Activated naive CD8-positive, alpha-beta T cell treated with anti-CD3 and anti-CD28 coated beads, Interleukin-2, amount 10 ng/mL, durations not matched to agents 7 days and 5 days (primary cell): Measurements from ENCODE around the gene DHRS7B. TPM values are rescaled to one million over a fixed set of nuclear protein-coding genes. Genes with fewer than 3 reads are reported as not detected.
"Not testable (repeated sequence)": the region's sequence is repeated elsewhere in the genome, so short reads cannot be mapped to it uniquely, and the experiment has no call there.

Source experiments
- ATAC-seq: fragments of 150-1000 bp; cut with Tn5 transposase; one replicate; pipeline ENCODE4 v1.10.0; 2021; ENCODE audit warnings: low read depth, moderate library complexity
- POLR2A ChIA-PET: fragments of 350-600 bp; sonication (Branson Sonifier 250); formaldehyde crosslinking; loops from one replicate; lab custom pipeline; 2021; ENCODE audit warnings: antibody characterized with exemption; lab: Charles Lee
- DNase-seq: peaks from one replicate; pipeline ENCODE4 v3.0.0; 2021
- H3K27ac Mint-ChIP-seq: one replicate; pipeline ENCODE4 v1.8.0; 2022; ENCODE audit warnings: mild to moderate bottlenecking, mixed read lengths
- H3K27me3 Mint-ChIP-seq: one replicate; pipeline ENCODE4 v1.8.0; 2022; ENCODE audit warnings: mild to moderate bottlenecking, moderate library complexity, mixed read lengths
- H3K36me3 Mint-ChIP-seq: one replicate; pipeline ENCODE4 v1.8.0; 2021; ENCODE audit warnings: mild to moderate bottlenecking, mixed read lengths
- H3K4me1 Mint-ChIP-seq: one replicate; pipeline ENCODE4 v1.8.0; 2021; ENCODE audit warnings: mixed read lengths
- H3K4me3 Mint-ChIP-seq: one replicate; pipeline ENCODE4 v1.8.0; 2022; ENCODE audit warnings: mild to moderate bottlenecking, moderate library complexity, mixed read lengths
- H3K9me3 Mint-ChIP-seq: one replicate; pipeline ENCODE4 v1.8.0; 2021; ENCODE audit warnings: mixed read lengths
- total RNA-seq, 2 experiments: library from RNA; stranded (reverse); gene quantifications; one replicate each; pipeline ENCODE4 v1.2.3, GENCODE V29; 2021

DHRS7B gene
- 10 to 100 TPM; 12.6 to 14.2 TPM for total RNA-seq

GRCh38 chr17:21126645-21127508 is at the start of gene DHRS7B:
Gene DHRS7B (plus strand): TSS chr17:21126964. CDS start chr17:21126972, 8 bp downstream.
- ATAC-seq = peak; percentile 94
- DNase-seq = peak; percentile 97
- POLR2A ChIA-PET = interaction anchor here (0.7 to 3.6 kb wide), 5 partner anchors 27 to 161 kb away, joined by 3 to 15 read pairs (median 5); partner anchors contain the start of genes TMEM11 and USP22
- Mint-ChIP-seq H3K4me3 (peak within 1 kb of the TSS; percentile 93), H3K9me3 (no peaks in the 10 kb centered on the region), H3K4me1 (peaks cover 26% of the 10 kb centered on the region), H3K27me3 (no peaks in the 10 kb centered on the region), H3K27ac (peak within 1 kb of the TSS; percentile 90), H3K36me3 (peaks cover 3% of the 10 kb centered on the region)

DNA sequence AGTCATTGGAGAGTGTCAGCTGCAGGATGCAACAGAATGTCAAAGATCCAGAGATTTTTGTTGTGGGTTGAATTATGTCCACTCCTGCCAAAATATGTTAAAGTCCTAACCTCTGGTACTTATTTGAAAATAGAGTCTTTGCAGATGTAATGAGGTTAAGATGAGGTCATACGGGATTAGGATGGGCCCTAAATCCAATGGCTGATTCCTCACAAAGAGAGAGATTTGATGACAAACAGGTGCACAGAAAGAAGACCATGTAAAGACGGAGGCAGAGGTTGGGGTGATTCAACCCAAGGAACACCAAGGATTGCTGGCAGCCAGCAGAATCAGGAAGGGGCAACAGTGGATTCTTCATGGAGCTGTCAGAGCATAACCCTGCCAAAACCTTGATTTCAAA is 49.5 kb upstream of the DHRS7B start:
- no peaks in the 10 kb centered on the region for H3K36me3 Mint-ChIP-seq
- ATAC-seq = no peak
- POLR2A ChIA-PET = no interaction called here

GRCh38 chr17:21078016-21078780 is 48.6 kb upstream of the DHRS7B start:
- POLR2A ChIA-PET = interaction anchor here (1.6 kb wide), 1 partner anchor 35 kb away, joined by 3 read pairs; the partner anchor contains the start of gene USP22
- no peak for ATAC-seq
- H3K27me3 Mint-ChIP-seq = peaks cover 27% of the 10 kb centered on the region
- no peaks in the 10 kb centered on the region for H3K9me3 Mint-ChIP-seq
- no peak for DNase-seq
- H3K4me3 Mint-ChIP-seq = no peak overlapping the region
- no peaks in the 10 kb centered on the region for H3K4me1 Mint-ChIP-seq
- H3K27ac Mint-ChIP-seq = no peak overlapping the region
- H3K36me3 Mint-ChIP-seq = no peaks in the 10 kb centered on the region

More for the DNA sequence above, 49.5 kb upstream of the DHRS7B start:
- DNase-seq = no peak
- Mint-ChIP-seq H3K4me3 (no peak overlapping the region), H3K27ac (no peak overlapping the region), H3K27me3 (peaks cover 27% of the 10 kb centered on the region), H3K4me1 (peaks cover 1% of the 10 kb centered on the region), H3K9me3 (no peaks in the 10 kb centered on the region)

GRCh38 chr17:21079196-21079595 is 47.6 kb upstream of the DHRS7B start:
- H3K4me1 Mint-ChIP-seq = no peaks in the 10 kb centered on the region
- H3K27ac Mint-ChIP-seq = no peak overlapping the region
- ATAC-seq (no peak), DNase-seq (no peak)
- no peak overlapping the region for H3K4me3 Mint-ChIP-seq
- peaks cover 28% of the 10 kb centered on the region for H3K27me3 Mint-ChIP-seq
- POLR2A ChIA-PET = interaction anchor here (1.6 kb wide), 1 partner anchor 36 kb away, joined by 3 read pairs; the partner anchor contains the start of gene USP22
- H3K36me3 Mint-ChIP-seq = no peaks in the 10 kb centered on the region
- no peaks in the 10 kb centered on the region for H3K9me3 Mint-ChIP-seq

GRCh38 chr17:21082001-21082436 is 44.7 kb upstream of the DHRS7B start:
- ATAC-seq = no peak
- Mint-ChIP-seq H3K36me3 (no peaks in the 10 kb centered on the region), H3K9me3 (no peaks in the 10 kb centered on the region), H3K27me3 (peaks cover 24% of the 10 kb centered on the region), H3K4me3 (no peak overlapping the region), H3K4me1 (no peaks in the 10 kb centered on the region), H3K27ac (no peak overlapping the region)
- DNase-seq = no peak
- POLR2A ChIA-PET = no interaction called here

GRCh38 chr17:21085280-21085679 is 41.5 kb upstream of the DHRS7B start:
- H3K27me3 Mint-ChIP-seq, POLR2A ChIA-PET, H3K4me1 Mint-ChIP-seq, H3K9me3 Mint-ChIP-seq, H3K36me3 Mint-ChIP-seq, H3K27ac Mint-ChIP-seq, H3K4me3 Mint-ChIP-seq, DNase-seq, ATAC-seq: not testable (repeated sequence)

DNA sequence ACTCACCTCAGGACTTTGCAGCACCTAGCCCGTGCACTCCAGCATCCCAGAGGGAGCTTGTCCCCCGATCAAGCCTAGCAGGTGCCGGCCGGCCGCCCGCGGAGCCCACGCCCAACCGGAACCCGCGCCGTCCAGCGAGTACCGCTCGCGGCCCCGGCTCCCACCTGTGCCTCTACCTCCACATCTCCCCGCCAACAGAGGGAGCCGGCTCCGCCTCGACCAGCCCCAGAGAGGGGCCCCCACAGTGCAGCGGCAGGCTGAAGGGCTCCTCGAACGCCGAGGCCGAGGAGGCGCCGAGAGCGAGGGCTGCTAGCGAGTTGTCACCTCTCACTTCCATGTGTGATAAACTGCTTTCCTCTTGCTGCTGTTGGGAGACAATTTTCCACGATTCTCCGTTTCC is 41.1 kb upstream of the DHRS7B start:
- Mint-ChIP-seq H3K9me3 (no peaks in the 10 kb centered on the region), H3K36me3 (no peaks in the 10 kb centered on the region), H3K27ac (no peak overlapping the region), H3K27me3 (peaks cover 9% of the 10 kb centered on the region), H3K4me1 (peaks cover 1% of the 10 kb centered on the region), H3K4me3 (peak overlapping the region; percentile 45)
- POLR2A ChIA-PET = no interaction called here
- ATAC-seq = no peak
- no peak for DNase-seq

DNA sequence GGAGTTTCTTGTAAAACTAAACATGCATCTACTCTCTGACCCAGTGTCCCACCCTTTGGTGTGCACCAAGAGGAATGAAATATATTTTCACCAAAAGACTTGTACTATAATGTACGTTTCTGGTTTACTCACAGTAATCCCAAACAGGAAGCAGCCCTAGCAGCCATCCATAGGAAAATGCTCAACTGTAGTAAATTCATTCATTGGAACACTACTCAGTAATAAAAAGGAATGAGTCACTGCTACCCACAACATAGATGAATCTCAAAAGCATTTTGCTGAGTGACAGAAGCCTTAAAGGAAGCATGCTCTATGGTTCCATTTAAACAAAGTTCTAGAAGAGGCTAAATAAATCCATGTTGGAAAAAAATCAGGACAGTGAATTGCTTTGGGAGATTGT is 37.6 kb upstream of the DHRS7B start:
- Mint-ChIP-seq H3K4me1 (peaks cover 1% of the 10 kb centered on the region), H3K36me3 (no peaks in the 10 kb centered on the region), H3K9me3 (no peaks in the 10 kb centered on the region), H3K27ac (no peak overlapping the region), H3K4me3 (no peak overlapping the region), H3K27me3 (peaks cover 4% of the 10 kb centered on the region)
- POLR2A ChIA-PET = no interaction called here
- ATAC-seq = no peak
- no peak for DNase-seq

DNA sequence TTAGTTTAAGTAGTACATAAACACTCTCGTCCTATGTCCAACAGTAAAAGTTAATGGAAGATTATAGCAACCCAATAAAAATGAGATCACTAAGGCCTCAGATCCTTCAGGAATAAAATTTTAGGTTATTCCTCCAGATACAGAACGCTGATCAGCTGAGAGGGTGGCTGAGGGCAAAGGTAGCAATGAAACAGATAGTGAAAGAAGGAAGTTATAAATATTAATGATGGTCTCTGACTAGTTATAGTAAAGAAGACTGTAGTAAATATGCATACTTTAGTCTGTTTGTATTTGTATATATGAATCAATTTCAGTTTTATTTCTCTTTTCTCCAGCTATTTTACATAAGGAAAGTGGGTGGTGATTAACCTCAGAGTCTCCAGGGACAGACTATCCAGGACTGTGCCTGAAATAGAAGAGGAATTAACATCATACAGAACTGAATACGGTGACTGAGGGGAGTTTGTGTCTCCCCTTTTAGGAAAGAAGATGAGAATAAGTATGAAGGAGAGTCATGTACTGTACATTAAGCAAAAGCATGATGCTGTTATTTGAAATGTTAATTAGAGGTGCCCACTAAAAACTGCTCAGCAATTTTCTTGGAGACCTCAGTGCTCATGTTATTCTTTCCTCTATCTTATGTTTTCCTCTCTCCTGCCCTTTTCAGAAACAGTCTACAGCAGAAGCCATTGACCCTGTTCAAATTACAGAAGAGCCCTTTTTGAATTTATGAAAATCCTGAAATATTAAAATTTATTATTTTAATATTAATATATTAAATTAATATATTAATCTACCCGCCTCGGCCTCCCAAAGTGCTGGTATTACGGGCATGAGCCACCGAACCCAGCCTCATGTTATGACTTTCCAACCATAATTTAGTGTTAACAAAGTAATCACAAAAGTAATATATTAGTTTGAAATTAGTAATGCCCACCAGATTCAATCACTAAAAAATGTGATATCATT is 36.5 kb upstream of the DHRS7B start:
- POLR2A ChIA-PET = no interaction called here
- Mint-ChIP-seq H3K27me3 (peaks cover 4% of the 10 kb centered on the region), H3K4me1 (peaks cover 1% of the 10 kb centered on the region), H3K27ac (no peak overlapping the region), H3K9me3 (no peaks in the 10 kb centered on the region), H3K36me3 (no peaks in the 10 kb centered on the region), H3K4me3 (no peak overlapping the region)
- DNase-seq (no peak), ATAC-seq (no peak)

- H3K36me3 Mint-ChIP-seq = no peaks in the 10 kb centered on the region
- no peak for ATAC-seq
- H3K4me1 Mint-ChIP-seq = peaks cover 1% of the 10 kb centered on the region
- DNase-seq = no peak
- H3K27me3 Mint-ChIP-seq = peaks cover 4% of the 10 kb centered on the region
- POLR2A ChIA-PET = no interaction called here
- H3K9me3 Mint-ChIP-seq = no peaks in the 10 kb centered on the region
- H3K4me3 Mint-ChIP-seq = no peak overlapping the region
- no peak overlapping the region for H3K27ac Mint-ChIP-seq
These were observed 35.7 kb upstream of the DHRS7B start for GRCh38 chr17:21090902-21091618.

DNA sequence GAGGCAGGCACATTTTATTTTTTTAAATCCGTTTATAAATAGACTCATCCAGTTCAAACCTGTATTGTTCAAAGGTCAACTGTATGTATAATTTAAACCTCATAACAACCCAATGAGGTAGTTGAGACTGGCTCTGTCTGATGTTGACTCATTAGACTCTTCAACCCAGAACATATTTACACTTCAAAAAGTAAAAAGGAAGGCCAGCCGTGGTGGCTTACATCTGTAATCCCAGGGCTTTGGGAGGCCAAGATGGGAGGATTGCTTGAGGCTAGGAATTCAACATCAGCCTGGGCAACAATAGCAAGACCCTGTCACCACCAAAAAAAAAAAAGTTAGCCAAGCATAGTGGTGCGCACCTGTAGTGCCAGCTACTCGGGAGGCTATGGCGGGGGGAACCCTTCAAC is 32.5 kb upstream of the DHRS7B start:
- Mint-ChIP-seq H3K27me3 (no peaks in the 10 kb centered on the region), H3K36me3 (no peaks in the 10 kb centered on the region), H3K9me3 (no peaks in the 10 kb centered on the region), H3K27ac (no peak overlapping the region), H3K4me3 (no peak overlapping the region), H3K4me1 (peaks cover 12% of the 10 kb centered on the region)
- DNase-seq (no peak), ATAC-seq (no peak)
- POLR2A ChIA-PET = interaction anchor here (0.6 kb wide), 1 partner anchor 46 kb away, joined by 3 read pairs; no protein-coding TSS in a partner anchor

GRCh38 chr17:21095735-21096134 is 31.0 kb upstream of the DHRS7B start:
- Mint-ChIP-seq H3K9me3 (no peaks in the 10 kb centered on the region), H3K36me3 (no peaks in the 10 kb centered on the region), H3K4me3 (no peak overlapping the region), H3K4me1 (peaks cover 14% of the 10 kb centered on the region), H3K27me3 (no peaks in the 10 kb centered on the region), H3K27ac (no peak overlapping the region)
- POLR2A ChIA-PET = interaction anchor here (0.7 to 1.3 kb wide), 2 partner anchors 53 to 72 kb away, joined by 3 to 4 read pairs; partner anchors contain the start of gene USP22
- DNase-seq = no peak
- no peak for ATAC-seq
